H9 (cell line): ENCODE measurements around the gene NSMF. TPM values are rescaled to one million over a fixed set of nuclear protein-coding genes. Genes with fewer than 3 reads are reported as not detected.

Source experiments
- DNase-seq: peaks from one replicate; pipeline ENCODE4 v3.0.0-alpha.2; 2017
- H2AFZ ChIP-seq: one replicate; pipeline ENCODE4 v1.6.1; 2013; ENCODE audit warnings: mild to moderate bottlenecking, low read length, control low read depth, moderate library complexity
- H2AK5ac ChIP-seq: 2 replicates; pipeline ENCODE4 v1.6.1; 2013; ENCODE audit warnings: low read length, control low read depth, mixed read lengths; ENCODE audit not compliant: insufficient read length
- H2BK120ac ChIP-seq: one replicate; pipeline ENCODE4 v1.6.1; 2013; ENCODE audit warnings: low read depth, mild to moderate bottlenecking, low read length, control low read depth, inconsistent platforms; ENCODE audit not compliant: poor library complexity, severe bottlenecking
- H2BK12ac ChIP-seq: 2 replicates; pipeline ENCODE4 v1.6.1; 2013; ENCODE audit warnings: low read length, control low read depth, mixed read lengths, low read depth; ENCODE audit not compliant: insufficient read length
- H2BK15ac ChIP-seq: 2 replicates; pipeline ENCODE4 v1.6.1; 2013; ENCODE audit warnings: low read depth, low read length, control low read depth
- H2BK20ac ChIP-seq: one replicate; pipeline ENCODE4 v1.6.1; 2013; ENCODE audit warnings: low read depth, mild to moderate bottlenecking, low read length, control low read depth, inconsistent platforms; ENCODE audit not compliant: poor library complexity, severe bottlenecking
- H2BK5ac ChIP-seq: 2 replicates; pipeline ENCODE4 v1.6.1; 2013; ENCODE audit warnings: low read length, control low read depth, mixed read lengths; ENCODE audit not compliant: insufficient read length
- H3K14ac ChIP-seq: 2 replicates; pipeline ENCODE4 v1.6.1; 2013; ENCODE audit warnings: low read length, control low read depth; ENCODE audit not compliant: insufficient read depth
- H3K18ac ChIP-seq: 2 replicates; pipeline ENCODE4 v1.6.1; 2013; ENCODE audit warnings: low read depth, mild to moderate bottlenecking, mixed read lengths, low read length, control low read depth; ENCODE audit not compliant: insufficient read length
- H3K23ac ChIP-seq: 2 replicates; pipeline ENCODE4 v1.6.1; 2013; ENCODE audit warnings: low read length, control low read depth, mixed read lengths, low read depth; ENCODE audit not compliant: insufficient read length
- H3K23me2 ChIP-seq: 2 replicates; pipeline ENCODE4 v1.6.1; 2013; ENCODE audit warnings: low read depth, mild to moderate bottlenecking, mixed read lengths, low read length, control low read depth; ENCODE audit not compliant: insufficient read length, poor library complexity, severe bottlenecking
- H3K27ac ChIP-seq: 2 replicates; pipeline ENCODE4 v1.5.1; 2013; ENCODE audit warnings: low read length, control low read depth, mixed read lengths, low read depth; ENCODE audit not compliant: insufficient read length
- H3K27me3 ChIP-seq: 2 replicates; pipeline ENCODE4 v1.6.1; 2013; ENCODE audit warnings: low read length, control low read depth, inconsistent platforms; ENCODE audit not compliant: insufficient read depth
- H3K4ac ChIP-seq: 2 replicates; pipeline ENCODE4 v1.6.1; 2013; ENCODE audit warnings: low read depth, mild to moderate bottlenecking, control low read depth, inconsistent platforms, low read length, moderate library complexity
- H3K4me1 ChIP-seq: 2 replicates; pipeline ENCODE4 v1.6.1; 2013; ENCODE audit warnings: low read length, control low read depth, inconsistent platforms; ENCODE audit not compliant: insufficient read depth
- H3K4me2 ChIP-seq: 2 replicates; pipeline ENCODE4 v1.6.1; 2013; ENCODE audit warnings: low read length, control low read depth, mixed read lengths; ENCODE audit not compliant: insufficient read length, insufficient read depth
- H3K56ac ChIP-seq: 2 replicates; pipeline ENCODE4 v1.6.1; 2013; ENCODE audit warnings: low read depth, mild to moderate bottlenecking, mixed read lengths, low read length, control low read depth; ENCODE audit not compliant: insufficient read length
- H3K79me1 ChIP-seq: 2 replicates; pipeline ENCODE4 v1.6.1; 2013; ENCODE audit warnings: low read depth, mild to moderate bottlenecking, moderate library complexity, low read length, control low read depth, inconsistent platforms; ENCODE audit not compliant: insufficient read depth, poor library complexity, severe bottlenecking
- H3K79me2 ChIP-seq: 2 replicates; pipeline ENCODE4 v1.6.1; 2013; ENCODE audit warnings: low read length, control low read depth, inconsistent platforms; ENCODE audit not compliant: insufficient read depth
- H3K9ac ChIP-seq: 2 replicates; pipeline ENCODE4 v1.6.1; 2013; ENCODE audit warnings: low read length, control low read depth, mixed read lengths; ENCODE audit not compliant: insufficient read length; ENCODE audit errors: extremely low read depth
- H3K9me3 ChIP-seq: one replicate; pipeline ENCODE4 v1.6.1; 2013; ENCODE audit warnings: low read depth, low read length, inconsistent platforms; ENCODE audit not compliant: control insufficient read depth
- H3T11ph ChIP-seq: one replicate; pipeline ENCODE4 v1.6.1; 2013; ENCODE audit warnings: mild to moderate bottlenecking, low read length, control low read depth, inconsistent platforms
- H4K20me1 ChIP-seq: one replicate; pipeline ENCODE4 v1.6.1; 2013; ENCODE audit not compliant: control insufficient read depth, insufficient read length, insufficient read depth
- H4K5ac ChIP-seq: 2 replicates; pipeline ENCODE4 v1.6.1; 2013; ENCODE audit warnings: low read depth, mild to moderate bottlenecking, mixed read lengths, low read length, control low read depth; ENCODE audit not compliant: insufficient read length
- H4K8ac ChIP-seq: replicated peaks from 2 replicates; pipeline ENCODE4 v1.6.1; 2013; ENCODE audit warnings: low read length, control low read depth, mixed read lengths, low read depth; ENCODE audit not compliant: insufficient read length
- H4K91ac ChIP-seq: 2 replicates; pipeline ENCODE4 v1.6.1; 2013; ENCODE audit warnings: low read depth, mild to moderate bottlenecking, moderate library complexity, mixed read lengths, low read length, control low read depth; ENCODE audit not compliant: insufficient read length
- H3K27ac Mint-ChIP-seq, 3 experiments: 2 replicates in 2 of 3; 3 replicates in 1 of 3; pipeline ENCODE4 v1.8.0; 2020 to 2021; ENCODE audit warnings: mixed read lengths in 3 of 3, mild to moderate bottlenecking in 1 of 3, moderate library complexity in 1 of 3
- H3K27me3 Mint-ChIP-seq: 2 replicates; pipeline ENCODE4 v1.8.0; 2021; ENCODE audit warnings: low read depth, mild to moderate bottlenecking, moderate library complexity, mixed read lengths
- H3K36me3 Mint-ChIP-seq, 3 experiments: 2 replicates in 2 of 3; 3 replicates in 1 of 3; pipeline ENCODE4 v1.8.0; 2020 to 2021; ENCODE audit warnings: low read depth in 3 of 3, mixed read lengths in 3 of 3; ENCODE audit not compliant: insufficient read depth in 1 of 3
- H3K4me1 Mint-ChIP-seq, 2 experiments: 2 replicates each; pipeline ENCODE4 v1.8.0; 2020; ENCODE audit warnings: mixed read lengths in 2 of 2
- H3K4me3 Mint-ChIP-seq, 2 experiments: 2 replicates in 1 of 2; 3 replicates in 1 of 2; pipeline ENCODE4 v1.8.0; 2020 to 2021; ENCODE audit warnings: mild to moderate bottlenecking in 2 of 2, mixed read lengths in 2 of 2, moderate library complexity in 1 of 2
- H3K9me3 Mint-ChIP-seq, 2 experiments: 2 replicates in 1 of 2; 3 replicates in 1 of 2; pipeline ENCODE4 v1.8.0; 2020; ENCODE audit warnings: mild to moderate bottlenecking in 2 of 2, mixed read lengths in 2 of 2, moderate library complexity in 1 of 2
- WGBS: extraction: QIAGEN DNeasy Blood & Tissue Kit; methylation state at CpG from one replicate; pipeline ENCODE4 v1.1.7; 2013; ENCODE audit warnings: missing lambda C conversion rate, low lambda C conversion rate, mixed read lengths; ENCODE audit not compliant: insufficient read length; ENCODE audit errors: extremely low coverage; 5-methylcytosine and 5-hydroxymethylcytosine counted together
- total RNA-seq: library from RNA; stranded (reverse); gene quantifications from 2 replicates; pipeline ENCODE4 v1.2.1, GENCODE V29; 2021
- TF ChIP-seq, protein P1 (sequence below): fragments of 200-600 bp; sonication (generic); conservative IDR thresholded peaks from 3 replicates; pipeline ENCODE4 v1.8.0; 2021; ENCODE audit warnings: antibody characterized with exemption, mild to moderate bottlenecking

The NSMF gene
- total RNA-seq, 1 experiment from 2014 or later = 46.3 TPM

GRCh38 chr9:137477778-137478612 is 18.9 kb upstream of the NSMF start:
- Histone ChIP-seq H3K18ac (no peak overlapping the region), H3K79me2 (no peaks in the 10 kb centered on the region), H3T11ph (no peak overlapping the region), H3K56ac (no peak overlapping the region), H3K23ac (no peak overlapping the region), H4K8ac (no peak overlapping the region), H3K9ac (no peak overlapping the region), H3K9me3 (peaks cover 3% of the 10 kb centered on the region), H2AFZ (no peak overlapping the region), H3K27ac (no peak overlapping the region), H2BK12ac (no peak overlapping the region), H2BK20ac (no peak overlapping the region), H3K79me1 (no peaks in the 10 kb centered on the region), H4K20me1 (no peaks in the 10 kb centered on the region), H3K23me2 (no peaks in the 10 kb centered on the region), H2BK120ac (no peak overlapping the region), H2BK5ac (no peak overlapping the region), H2BK15ac (no peak overlapping the region), H3K27me3 (no peaks in the 10 kb centered on the region), H2AK5ac (no peak overlapping the region), H3K14ac (no peak overlapping the region), H4K5ac (no peak overlapping the region), H3K4ac (no peak overlapping the region), H3K4me2 (no peak overlapping the region), H3K4me1 (no peaks in the 10 kb centered on the region), H4K91ac (no peak overlapping the region)
- H3K9me3 Mint-ChIP-seq = peaks cover 24 to 25% of the 10 kb centered on the region in 2 experiments
- H3K27ac Mint-ChIP-seq = no peak overlapping the region
- TF ChIP-seq, protein P1, sequence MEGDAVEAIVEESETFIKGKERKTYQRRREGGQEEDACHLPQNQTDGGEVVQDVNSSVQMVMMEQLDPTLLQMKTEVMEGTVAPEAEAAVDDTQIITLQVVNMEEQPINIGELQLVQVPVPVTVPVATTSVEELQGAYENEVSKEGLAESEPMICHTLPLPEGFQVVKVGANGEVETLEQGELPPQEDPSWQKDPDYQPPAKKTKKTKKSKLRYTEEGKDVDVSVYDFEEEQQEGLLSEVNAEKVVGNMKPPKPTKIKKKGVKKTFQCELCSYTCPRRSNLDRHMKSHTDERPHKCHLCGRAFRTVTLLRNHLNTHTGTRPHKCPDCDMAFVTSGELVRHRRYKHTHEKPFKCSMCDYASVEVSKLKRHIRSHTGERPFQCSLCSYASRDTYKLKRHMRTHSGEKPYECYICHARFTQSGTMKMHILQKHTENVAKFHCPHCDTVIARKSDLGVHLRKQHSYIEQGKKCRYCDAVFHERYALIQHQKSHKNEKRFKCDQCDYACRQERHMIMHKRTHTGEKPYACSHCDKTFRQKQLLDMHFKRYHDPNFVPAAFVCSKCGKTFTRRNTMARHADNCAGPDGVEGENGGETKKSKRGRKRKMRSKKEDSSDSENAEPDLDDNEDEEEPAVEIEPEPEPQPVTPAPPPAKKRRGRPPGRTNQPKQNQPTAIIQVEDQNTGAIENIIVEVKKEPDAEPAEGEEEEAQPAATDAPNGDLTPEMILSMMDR = no peak
- H3K4me3 Mint-ChIP-seq = no peak overlapping the region
- peaks cover 4 to 5% of the 10 kb centered on the region in 2 experiments; a peak in 3 of 4 replicates for H3K4me1 Mint-ChIP-seq
- peaks cover 0 to 12% (median 6%) of the 10 kb centered on the region in 3 experiments; a peak in 4 of 7 replicates for H3K36me3 Mint-ChIP-seq
- H3K27me3 Mint-ChIP-seq = peaks cover 19% of the 10 kb centered on the region
- WGBS = no CpG with 5 or more reads among the region's 29 CpGs
- no peak for DNase-seq
